Measurements from ENCODE around the gene PRR12. TPM values are rescaled to one million over a fixed set of nuclear protein-coding genes. Genes with fewer than 3 reads are reported as not detected.

PRR12 gene
- total and polyA plus RNA-seq, 11 donors, result 8.0 to 20.0 (median 14.2) TPM

DNA sequence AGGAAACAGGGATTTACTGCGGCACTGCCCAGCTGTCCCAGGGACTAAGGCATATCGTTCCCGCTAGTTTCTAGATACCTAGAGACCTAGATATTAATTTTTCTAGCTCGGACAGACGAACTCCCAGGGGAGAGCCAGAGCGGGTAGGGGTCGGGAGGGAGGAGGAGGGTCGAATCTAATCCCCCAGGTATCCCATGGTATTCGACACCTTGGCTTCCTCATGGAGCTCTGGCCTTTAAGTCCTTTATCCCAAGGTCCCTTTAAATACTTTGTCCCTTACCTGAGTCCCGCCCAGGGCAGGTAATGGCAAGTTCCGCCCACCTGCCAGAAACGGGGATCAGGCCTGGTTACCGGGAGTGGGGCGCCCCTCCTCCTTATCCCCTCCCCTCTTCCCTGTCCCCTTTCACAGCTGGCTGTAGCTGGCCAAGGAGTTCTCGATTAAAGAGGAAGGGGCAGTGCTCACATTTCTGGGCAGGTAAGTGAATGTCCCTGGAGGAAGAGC is 9.9 kb upstream of the PRR12 start, which contains the start of gene PRRG2:
TSS of gene PRRG2 (plus strand) at position 310 of the 502 bp plus-strand sequence. CDS start 1,904 bp downstream, outside the sequence.
- Histone ChIP-seq H3K27ac (peak within 1 kb of the TSS; percentile 60 to 89 (median 78)), H3K36me3 (peaks cover 0 to 12% (median 6%) of the 10 kb centered on the region in 9 donors), H3K27me3 (no peaks in the 10 kb centered on the region), H3K9me3 (no peaks in the 10 kb centered on the region), H3K4me1 (peaks cover 0 to 32% (median 17%) of the 10 kb centered on the region in 12 donors), H3K4me3 (peak within 1 kb of the TSS; percentile 45 to 87 (median 72))
- WGBS, 4 donors, result 30 to 37% (median 34%) methylated on average over 15 of the region's 15 CpGs
- DNase-seq (no peak), ATAC-seq (no peak)
- intact Hi-C loops (cut with DNase I), result loop anchor here in 1 of 10 donors (5.0 kb wide), 1 partner anchor 91 kb away; no protein-coding TSS in a partner anchor
- TF ChIP-seq POLR2A (IDR thresholded peaks at IDR 0.05) (no peak), CTCF (IDR thresholded peaks at IDR 0.05) (no peak)

DNA sequence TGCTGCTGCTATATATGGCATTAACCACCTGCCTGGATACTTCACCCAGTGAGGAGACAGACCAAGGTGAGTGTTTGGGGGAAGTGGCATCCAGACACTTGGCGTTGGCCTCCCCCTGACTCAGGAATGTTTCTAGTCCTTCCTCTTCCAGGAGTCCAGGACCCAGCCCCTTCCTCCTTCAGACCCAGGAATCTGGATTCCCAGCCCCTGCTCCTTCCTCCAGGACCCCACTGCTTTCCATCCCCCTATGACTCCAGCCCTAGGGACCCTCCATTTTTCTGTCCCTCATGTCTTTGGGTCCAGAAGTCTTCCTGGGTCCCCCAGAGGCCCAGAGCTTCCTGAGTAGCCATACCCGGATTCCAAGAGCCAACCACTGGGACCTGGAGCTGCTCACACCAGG is 7.7 kb upstream of the PRR12 start:
- intact Hi-C loops (cut with DNase I), result loop anchor here in 1 of 10 donors (5.0 kb wide), 1 partner anchor 89 kb away; no protein-coding TSS in a partner anchor
- WGBS, 4 donors, result 43 to 49% (median 47%) methylated on average over 2 of the region's 2 CpGs
- Histone ChIP-seq H3K4me1 (peaks cover 0 to 29% (median 17%) of the 10 kb centered on the region in 12 donors), H3K36me3 (peaks cover 0 to 4% (median 0%) of the 10 kb centered on the region in 9 donors), H3K9me3 (no peaks in the 10 kb centered on the region), H3K4me3 (no peak overlapping the region), H3K27ac (no peak overlapping the region), H3K27me3 (no peaks in the 10 kb centered on the region)
- DNase-seq (no peak), ATAC-seq (no peak)
- TF ChIP-seq CTCF (IDR thresholded peaks at IDR 0.05) (no peak), POLR2A (IDR thresholded peaks at IDR 0.05) (no peak)

DNA sequence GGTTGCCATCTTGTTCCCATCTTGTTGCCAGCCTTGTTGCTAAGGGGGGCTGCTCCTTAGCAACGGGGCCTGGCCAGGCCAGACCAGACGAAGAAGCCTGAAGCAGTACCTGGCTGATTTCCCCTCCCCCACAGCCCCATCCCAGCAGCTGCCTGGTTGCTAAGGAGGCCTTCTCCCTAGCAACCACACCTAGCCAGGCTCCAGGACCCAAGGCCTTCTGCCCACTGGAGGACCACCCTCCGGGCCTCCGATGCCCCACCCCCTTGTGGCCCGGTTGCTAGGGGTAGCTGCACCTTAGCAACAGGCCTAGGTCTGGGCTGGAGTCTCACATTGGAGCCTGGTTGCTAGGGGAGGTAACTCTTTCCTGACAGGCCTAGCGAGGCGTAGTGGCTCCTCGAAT is 6.0 kb upstream of the PRR12 start:
- no peaks in the 10 kb centered on the region for H3K27me3 ChIP-seq
- H3K27ac ChIP-seq, result no peak overlapping the region
- no peak for DNase-seq
- no peak for TF ChIP-seq CTCF (IDR thresholded peaks at IDR 0.05)
- no peak for TF ChIP-seq POLR2A (IDR thresholded peaks at IDR 0.05)
- H3K36me3 ChIP-seq, result no peaks in the 10 kb centered on the region
- WGBS, 4 donors, result 59 to 69% (median 65%) methylated on average over 6 to 8 of the region's 8 CpGs
- H3K4me3 ChIP-seq, result no peak overlapping the region
- H3K4me1 ChIP-seq, result peaks cover 0 to 15% (median 6%) of the 10 kb centered on the region in 12 donors
- no peak for ATAC-seq
- intact Hi-C loops (cut with DNase I), result no loop called here
- H3K9me3 ChIP-seq, result no peaks in the 10 kb centered on the region

DNA sequence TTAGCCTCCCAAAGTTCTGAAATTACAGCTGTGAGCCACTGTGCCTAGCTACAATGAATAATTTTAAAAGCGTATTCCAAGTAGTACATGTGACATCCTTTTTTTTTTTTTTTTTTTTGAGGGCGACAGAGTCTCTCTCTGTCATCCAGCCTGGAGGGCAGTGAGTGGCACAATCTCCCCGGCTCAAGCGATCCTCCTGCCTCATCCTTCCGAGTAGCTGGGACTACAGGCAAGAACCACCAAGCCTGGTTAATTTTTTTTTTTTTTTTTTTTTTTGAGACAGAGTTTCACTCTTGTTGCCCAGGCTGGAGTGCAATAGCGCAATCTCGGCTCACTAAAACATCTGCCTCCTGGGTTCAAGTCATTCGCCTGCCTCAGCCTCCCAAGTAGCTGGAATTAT is 3.8 kb upstream of the PRR12 start:
- no peaks in the 10 kb centered on the region for H3K36me3 ChIP-seq
- H3K27me3 ChIP-seq, result no peaks in the 10 kb centered on the region
- no peak overlapping the region for H3K27ac ChIP-seq
- H3K4me3 ChIP-seq, result no peak overlapping the region
- DNase-seq, result no peak
- WGBS, 4 donors, result 76 to 84% (median 83%) methylated on average over 8 of the region's 8 CpGs
- peaks cover 0 to 17% (median 3%) of the 10 kb centered on the region in 12 donors for H3K4me1 ChIP-seq
- intact Hi-C loops (cut with DNase I), result no loop called here
- no peak for ATAC-seq
- H3K9me3 ChIP-seq, result no peaks in the 10 kb centered on the region
- TF ChIP-seq CTCF (IDR thresholded peaks at IDR 0.05) (no peak), POLR2A (IDR thresholded peaks at IDR 0.05) (no peak)
